Heart left ventricle (tissue), 13 donors: ENCODE measurements around the gene ASB10.

Source experiments
- POLR2A ChIP-seq, 2 donors: fragments of 450-650 bp; IDR thresholded peaks; one replicate each; pipeline ENCODE4 v1.6.1; 2017; ENCODE audit warnings: antibody characterized with exemption in 2 of 2, mild to moderate bottlenecking in 2 of 2, moderate library complexity in 2 of 2
- TF ChIP-seq, protein P1 (sequence below), 12 donors: fragments of 200-600 bp; sonication (generic) in 4 of 12; IDR thresholded peaks; one replicate each; pipeline versions ENCODE4 v1.5.0 to v1.8.0; 2018 to 2022; ENCODE audit warnings: antibody characterized with exemption in 12 of 12, mild to moderate bottlenecking in 5 of 12
- donor health status: ischemic (EF 13 %, LVEDD 7.1; RV severe dilation, severe dysfunction).
- donor health status: DM: no; HTN: yes; CAD: no.
- donor health status: DM: no; HTN: no; CAD: no.
- donor health status: ischemic (EF 25% LVEDD 6.9; RV normal size, moderate dysfunction).
- donor health status: ischemic (EF 25% LVEDD 5.7; RV mildly dilated, moderate dysfunction).
- donor health status: ischemic (EF 35%, LVEDD 5.7; RV mildly dilated, moderate dysfunction).
- donor health status: nonischemic (EF 11% LVEDD 7.7; RV severe dilation, severe dysfunction).
- donor health status: DM: yes; HTN: yes; CAD: no.
- donor health status: PGD.
- donor health status: ischemic (EF 29% LVEDD 5.4; RV normal size, mild dysfunction).
- donor health status: nonischemic (EF 23%, LVEDD 6.1; RV moderate dilation, normal function).

DNA sequence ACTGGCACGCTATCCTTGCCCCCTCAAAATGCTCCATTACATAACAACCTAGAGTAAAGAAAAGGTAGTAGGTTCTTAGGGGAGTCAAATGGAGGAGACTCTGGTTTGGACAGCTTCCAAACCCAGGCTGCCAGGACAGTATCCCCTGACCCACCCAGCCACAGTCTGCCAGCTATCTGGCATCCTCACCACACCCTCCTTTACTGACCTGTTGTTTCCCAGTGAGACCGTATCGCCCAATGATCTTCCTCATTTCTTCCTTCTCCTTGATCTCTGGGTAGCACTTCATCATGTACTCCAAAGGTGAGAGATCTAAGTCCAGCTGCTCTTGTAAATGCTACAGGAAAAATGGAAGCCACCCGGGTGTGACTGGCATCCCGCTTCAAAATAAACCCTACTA, 28.3 kb upstream of the ASB10 start:
- TF ChIP-seq, protein P1, sequence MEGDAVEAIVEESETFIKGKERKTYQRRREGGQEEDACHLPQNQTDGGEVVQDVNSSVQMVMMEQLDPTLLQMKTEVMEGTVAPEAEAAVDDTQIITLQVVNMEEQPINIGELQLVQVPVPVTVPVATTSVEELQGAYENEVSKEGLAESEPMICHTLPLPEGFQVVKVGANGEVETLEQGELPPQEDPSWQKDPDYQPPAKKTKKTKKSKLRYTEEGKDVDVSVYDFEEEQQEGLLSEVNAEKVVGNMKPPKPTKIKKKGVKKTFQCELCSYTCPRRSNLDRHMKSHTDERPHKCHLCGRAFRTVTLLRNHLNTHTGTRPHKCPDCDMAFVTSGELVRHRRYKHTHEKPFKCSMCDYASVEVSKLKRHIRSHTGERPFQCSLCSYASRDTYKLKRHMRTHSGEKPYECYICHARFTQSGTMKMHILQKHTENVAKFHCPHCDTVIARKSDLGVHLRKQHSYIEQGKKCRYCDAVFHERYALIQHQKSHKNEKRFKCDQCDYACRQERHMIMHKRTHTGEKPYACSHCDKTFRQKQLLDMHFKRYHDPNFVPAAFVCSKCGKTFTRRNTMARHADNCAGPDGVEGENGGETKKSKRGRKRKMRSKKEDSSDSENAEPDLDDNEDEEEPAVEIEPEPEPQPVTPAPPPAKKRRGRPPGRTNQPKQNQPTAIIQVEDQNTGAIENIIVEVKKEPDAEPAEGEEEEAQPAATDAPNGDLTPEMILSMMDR (IDR thresholded peaks at IDR 0.05) = no peak
- no peak for TF ChIP-seq POLR2A (IDR thresholded peaks at IDR 0.05)
